ENCODE measurements around the gene SCAMP4.

Gene SCAMP4

GRCh38 chr19:1921326-1921725 is 16.1 kb downstream of the SCAMP4 start:
- no peak for DNase-seq (ENCODE audit: low read depth in 1 of 2, low spot score in 1 of 2)
- TF ChIP-seq POLR2AphosphoS5 (IDR thresholded peaks at IDR 0.05; ENCODE audit: low read depth) = no peak
- no peak for TF ChIP-seq CTCF (IDR thresholded peaks at IDR 0.05; ENCODE audit: insufficient read depth, low read length)
- no peak for TF ChIP-seq GABPA (IDR thresholded peaks at IDR 0.05; ENCODE audit: low read depth)
- TF ChIP-seq SPI1 (IDR thresholded peaks at IDR 0.05; ENCODE audit: borderline replicate concordance, low read depth) = no peak
- no peak for TF ChIP-seq REST (IDR thresholded peaks at IDR 0.05; ENCODE audit: insufficient replicate concordance, low read depth)
- Histone ChIP-seq H3K27me3 (ENCODE audit: insufficient read depth, poor library complexity, severe bottlenecking) (no peaks in the 10 kb centered on the region), H3K27ac (replicated peaks) (no peak overlapping the region), H3K4me3 (replicated peaks; ENCODE audit: insufficient read depth, low read length) (no peak overlapping the region)

GRCh38 chr19:1921825-1922224 is 16.6 kb downstream of the SCAMP4 start:
- Histone ChIP-seq H3K4me3 (replicated peaks; ENCODE audit: insufficient read depth, low read length) (no peak overlapping the region), H3K27ac (replicated peaks) (no peak overlapping the region), H3K27me3 (ENCODE audit: insufficient read depth, poor library complexity, severe bottlenecking) (no peaks in the 10 kb centered on the region)
- TF ChIP-seq CTCF (IDR thresholded peaks at IDR 0.05; ENCODE audit: insufficient read depth, low read length) (no peak), POLR2AphosphoS5 (IDR thresholded peaks at IDR 0.05; ENCODE audit: low read depth) (no peak), GABPA (IDR thresholded peaks at IDR 0.05; ENCODE audit: low read depth) (no peak), SPI1 (IDR thresholded peaks at IDR 0.05; ENCODE audit: borderline replicate concordance, low read depth) (no peak), REST (IDR thresholded peaks at IDR 0.05; ENCODE audit: insufficient replicate concordance, low read depth) (no peak)
- DNase-seq (ENCODE audit: low read depth in 1 of 2, low spot score in 1 of 2) = no peak

GRCh38 chr19:1922803-1923202 is 17.6 kb downstream of the SCAMP4 start:
- H3K4me3 ChIP-seq (replicated peaks; ENCODE audit: insufficient read depth, low read length) = no peak overlapping the region
- DNase-seq (ENCODE audit: low read depth in 1 of 2, low spot score in 1 of 2) = no peak
- no peak for TF ChIP-seq REST (IDR thresholded peaks at IDR 0.05; ENCODE audit: insufficient replicate concordance, low read depth)
- no peak for TF ChIP-seq CTCF (IDR thresholded peaks at IDR 0.05; ENCODE audit: insufficient read depth, low read length)
- H3K27me3 ChIP-seq (ENCODE audit: insufficient read depth, poor library complexity, severe bottlenecking) = no peaks in the 10 kb centered on the region
- peak overlapping the region; percentile 36 for H3K27ac ChIP-seq (replicated peaks)
